Fibroblast of lung (primary cell): ENCODE measurements around the gene KNOP1. TPM values are rescaled to one million over a fixed set of nuclear protein-coding genes. Genes with fewer than 3 reads are reported as not detected.

Experiments
- DNase-seq, 2 donors: peaks; one replicate each; pipeline versions ENCODE4 v3.0.0 to v3.0.0-alpha.2; 2010; ENCODE audit warnings: low read depth in 2 of 2
- H2AFZ ChIP-seq: 2 replicates; pipeline ENCODE4 v1.5.1; 2012; ENCODE audit warnings: low read length, control low read depth, inconsistent platforms
- H3K27ac ChIP-seq: 2 replicates; pipeline ENCODE4 v1.5.1; 2011; ENCODE audit warnings: low read length, control low read depth; ENCODE audit not compliant: insufficient read depth
- H3K27me3 ChIP-seq: 2 replicates; pipeline ENCODE4 v1.5.1; 2011; ENCODE audit warnings: mild to moderate bottlenecking, low read length; ENCODE audit not compliant: control insufficient read depth, insufficient read depth
- H3K36me3 ChIP-seq: 2 replicates; pipeline ENCODE4 v1.5.1; 2011; ENCODE audit warnings: low read length; ENCODE audit not compliant: control insufficient read depth, insufficient read depth
- H3K4me1 ChIP-seq: 2 replicates; pipeline ENCODE4 v1.5.1; 2011; ENCODE audit warnings: low read length; ENCODE audit not compliant: control insufficient read depth, insufficient read depth; ENCODE audit errors: extremely low read depth
- H3K4me2 ChIP-seq: 2 replicates; pipeline ENCODE4 v1.5.1; 2011; ENCODE audit warnings: low read length, control low read depth; ENCODE audit not compliant: insufficient read depth; ENCODE audit errors: extremely low read depth
- H3K4me3 ChIP-seq, 4 experiments: fragments of 200-600 bp in 1 of 4; sonication (generic) in 1 of 4; replicated peaks in 1 of 4; 2 replicates each; pipeline ENCODE4 v1.5.1; 2011 to 2016; ENCODE audit warnings: low read length in 4 of 4, low read depth in 3 of 4, mild to moderate bottlenecking in 3 of 4, control low read depth in 2 of 4, inconsistent platforms in 1 of 4, mixed read lengths in 1 of 4; ENCODE audit not compliant: insufficient read depth in 1 of 4; ENCODE audit errors: control extremely low read depth in 1 of 4
- H3K79me2 ChIP-seq: 2 replicates; pipeline ENCODE4 v1.5.1; 2012; ENCODE audit warnings: mild to moderate bottlenecking, low read length, inconsistent platforms; ENCODE audit not compliant: control insufficient read depth, insufficient read depth
- H3K9ac ChIP-seq: 2 replicates; pipeline ENCODE4 v1.5.1; 2011; ENCODE audit warnings: mild to moderate bottlenecking, low read length, control low read depth; ENCODE audit not compliant: insufficient read depth
- H3K9me3 ChIP-seq: 2 replicates; pipeline ENCODE4 v1.5.1; 2012; ENCODE audit warnings: low read depth, low read length; ENCODE audit not compliant: control insufficient read depth, insufficient read depth
- H4K20me1 ChIP-seq: 2 replicates; pipeline ENCODE4 v1.5.1; 2011; ENCODE audit warnings: low read length; ENCODE audit not compliant: control insufficient read depth, insufficient read depth; ENCODE audit errors: extremely low read depth
- CTCF ChIP-seq, 2 donors: IDR thresholded peaks in 1 of 2; conservative IDR thresholded peaks in 1 of 2; 1 replicate in 1 of 2; 2 replicates in 1 of 2; pipeline ENCODE4 v1.5.1; 2011 to 2012; ENCODE audit warnings: low read length in 2 of 2, control low read depth in 1 of 2, inconsistent platforms in 1 of 2, low read depth in 1 of 2, mild to moderate bottlenecking in 1 of 2
- EZH2 ChIP-seq: IDR thresholded peaks from 2 replicates; pipeline ENCODE4 v1.5.1; 2012; ENCODE audit warnings: low read length, control low read depth, mild to moderate bottlenecking; ENCODE audit errors: missing control alignments
- polyA plus RNA-seq, 2 donors: library from polyadenylated mRNA; depleted of rRNA in 1 of 2; stranded (reverse) in 1 of 2; unstranded in 1 of 2; fragments of >200 nt; gene quantifications; 2 replicates each; pipeline ENCODE4 v1.2.1, GENCODE V29; 2011 to 2012; ENCODE audit warnings: missing spikeins in 1 of 2
- total RNA-seq: library from RNA; depleted of rRNA; stranded (reverse); fragments of >200 nt; gene quantifications from 2 replicates; pipeline ENCODE4 v1.2.1, GENCODE V29; 2014

The KNOP1 gene
- total and polyA plus RNA-seq, 2 donors (not counting 1 experiment from before 2014, with no cell fraction given): 7.8 to 12.1 TPM

GRCh38 chr16:19710191-19710908, 7.7 kb downstream of the KNOP1 start:
- Histone ChIP-seq H2AFZ (no peak overlapping the region), H3K4me3 (no peak overlapping the region), H3K36me3 (peaks cover 21% of the 10 kb centered on the region), H3K4me2 (no peak overlapping the region), H3K27ac (no peak overlapping the region), H3K4me1 (no peaks in the 10 kb centered on the region), H4K20me1 (no peaks in the 10 kb centered on the region), H3K9ac (no peak overlapping the region), H3K27me3 (no peaks in the 10 kb centered on the region), H3K9me3 (no peaks in the 10 kb centered on the region), H3K79me2 (peaks cover 7% of the 10 kb centered on the region)
- TF ChIP-seq EZH2 (no peak), CTCF (conservative IDR thresholded peaks at IDR 0.05 in 1 of 2, IDR thresholded peaks at IDR 0.05 in 1 of 2; ENCODE audit: low read depth in 1 of 2, low read length in 2 of 2) (no peak)
- DNase-seq: no peak

GRCh38 chr16:19709381-19710136, 8.5 kb downstream of the KNOP1 start:
- TF ChIP-seq EZH2 (no peak), CTCF (conservative IDR thresholded peaks at IDR 0.05 in 1 of 2, IDR thresholded peaks at IDR 0.05 in 1 of 2; ENCODE audit: low read depth in 1 of 2, low read length in 2 of 2) (no peak)
- H3K4me2 ChIP-seq: no peak overlapping the region
- no peaks in the 10 kb centered on the region for H4K20me1 ChIP-seq
- H3K79me2 ChIP-seq: peaks cover 6% of the 10 kb centered on the region
- peaks cover 29% of the 10 kb centered on the region for H3K36me3 ChIP-seq
- H3K9ac ChIP-seq: no peak overlapping the region
- H3K4me3 ChIP-seq: no peak overlapping the region
- no peak overlapping the region for H3K27ac ChIP-seq
- H3K27me3 ChIP-seq: no peaks in the 10 kb centered on the region
- H3K9me3 ChIP-seq: no peaks in the 10 kb centered on the region
- no peak for DNase-seq
- H3K4me1 ChIP-seq: peaks cover 7% of the 10 kb centered on the region
- H2AFZ ChIP-seq: no peak overlapping the region

GRCh38 chr16:19708296-19709205, 9.5 kb downstream of the KNOP1 start:
- Histone ChIP-seq H3K27ac (no peak overlapping the region), H3K4me1 (peaks cover 11% of the 10 kb centered on the region), H3K4me3 (no peak overlapping the region), H3K27me3 (no peaks in the 10 kb centered on the region), H3K79me2 (peaks cover 6% of the 10 kb centered on the region), H3K9ac (no peak overlapping the region), H3K9me3 (no peaks in the 10 kb centered on the region), H3K36me3 (peaks cover 25% of the 10 kb centered on the region), H2AFZ (no peak overlapping the region), H3K4me2 (no peak overlapping the region), H4K20me1 (no peaks in the 10 kb centered on the region)
- DNase-seq: no peak
- TF ChIP-seq EZH2 (no peak), CTCF (conservative IDR thresholded peaks at IDR 0.05 in 1 of 2, IDR thresholded peaks at IDR 0.05 in 1 of 2; ENCODE audit: low read depth in 1 of 2, low read length in 2 of 2) (no peak)
